ENCODE measurements around the gene HIGD1A. TPM values are rescaled to one million over a fixed set of nuclear protein-coding genes. Genes with fewer than 3 reads are reported as not detected.

Gene HIGD1A
- total RNA-seq, 1 donor from 2014 or later, result 82.4 TPM

GRCh38 chr3:42764561-42765295 lies 39.6 kb downstream of the HIGD1A start:
- no peaks in the 10 kb centered on the region for H3K36me3 Mint-ChIP-seq (ENCODE audit: low read depth)
- TF ChIP-seq CTCF (conservative IDR thresholded peaks at IDR 0.05), result no peak
- no peak for DNase-seq (ENCODE audit: low read depth, low spot score)
- H3K9me3 Mint-ChIP-seq, result no peaks in the 10 kb centered on the region
- no peak overlapping the region for H3K4me3 Mint-ChIP-seq
- no peak overlapping the region for H3K27ac Mint-ChIP-seq (ENCODE audit: unreplicated experiment)
- no peaks in the 10 kb centered on the region for H3K27me3 Mint-ChIP-seq (ENCODE audit: low read depth)
- peaks cover 6% of the 10 kb centered on the region for H3K4me1 Mint-ChIP-seq

- Mint-ChIP-seq H3K27me3 (ENCODE audit: low read depth) (peaks cover 2% of the 10 kb centered on the region), H3K27ac (ENCODE audit: unreplicated experiment) (no peak overlapping the region)
- TF ChIP-seq CTCF (conservative IDR thresholded peaks at IDR 0.05), result no peak
Measured at GRCh38 chr3:42764115-42764514, 40.2 kb downstream of the HIGD1A start.

GRCh38 chr3:42763021-42763420 lies 41.3 kb downstream of the HIGD1A start:
- no peak for TF ChIP-seq CTCF (conservative IDR thresholded peaks at IDR 0.05)
- DNase-seq (ENCODE audit: low read depth, low spot score), result no peak
- Mint-ChIP-seq H3K4me1 (peaks cover 6% of the 10 kb centered on the region), H3K4me3 (no peak overlapping the region), H3K27ac (ENCODE audit: unreplicated experiment) (no peak overlapping the region), H3K27me3 (ENCODE audit: low read depth) (peaks cover 3% of the 10 kb centered on the region), H3K36me3 (ENCODE audit: low read depth) (no peaks in the 10 kb centered on the region), H3K9me3 (no peaks in the 10 kb centered on the region)

More at GRCh38 chr3:42764115-42764514, 40.2 kb downstream of the HIGD1A start:
- no peaks in the 10 kb centered on the region for H3K36me3 Mint-ChIP-seq (ENCODE audit: low read depth)
- no peak for DNase-seq (ENCODE audit: low read depth, low spot score)
- H3K4me3 Mint-ChIP-seq, result no peak overlapping the region
- H3K9me3 Mint-ChIP-seq, result no peaks in the 10 kb centered on the region
- peaks cover 6% of the 10 kb centered on the region for H3K4me1 Mint-ChIP-seq

- DNase-seq (ENCODE audit: low read depth, low spot score), result no peak
- H3K27me3 Mint-ChIP-seq (ENCODE audit: low read depth), result peaks cover 3% of the 10 kb centered on the region
- no peaks in the 10 kb centered on the region for H3K9me3 Mint-ChIP-seq
- no peaks in the 10 kb centered on the region for H3K36me3 Mint-ChIP-seq (ENCODE audit: low read depth)
- no peak overlapping the region for H3K27ac Mint-ChIP-seq (ENCODE audit: unreplicated experiment)
- no peak overlapping the region for H3K4me3 Mint-ChIP-seq
- H3K4me1 Mint-ChIP-seq, result peaks cover 6% of the 10 kb centered on the region
- no peak for TF ChIP-seq CTCF (conservative IDR thresholded peaks at IDR 0.05)
Measured at GRCh38 chr3:42762046-42762724, 42.1 kb downstream of the HIGD1A start.

GRCh38 chr3:42758126-42758525 lies 46.2 kb downstream of the HIGD1A start:
- Mint-ChIP-seq H3K27me3 (ENCODE audit: low read depth) (peaks cover 3% of the 10 kb centered on the region), H3K9me3 (no peaks in the 10 kb centered on the region), H3K4me1 (peaks cover 6% of the 10 kb centered on the region), H3K27ac (ENCODE audit: unreplicated experiment) (no peak overlapping the region), H3K36me3 (ENCODE audit: low read depth) (no peaks in the 10 kb centered on the region), H3K4me3 (no peak overlapping the region)
- TF ChIP-seq CTCF (conservative IDR thresholded peaks at IDR 0.05), result no peak
- no peak for DNase-seq (ENCODE audit: low read depth, low spot score)
